ENCODE data around the gene FMO3. TPM values are rescaled to one million over a fixed set of nuclear protein-coding genes. Genes with fewer than 3 reads are reported as not detected.
A peak's percentile ranks its signal among the peaks of the same experiment; 100 is the strongest.

Gene FMO3
- total RNA-seq, 4 donors from 2014 or later, result 0.39 to 9.1 (median 1.5) TPM

DNA sequence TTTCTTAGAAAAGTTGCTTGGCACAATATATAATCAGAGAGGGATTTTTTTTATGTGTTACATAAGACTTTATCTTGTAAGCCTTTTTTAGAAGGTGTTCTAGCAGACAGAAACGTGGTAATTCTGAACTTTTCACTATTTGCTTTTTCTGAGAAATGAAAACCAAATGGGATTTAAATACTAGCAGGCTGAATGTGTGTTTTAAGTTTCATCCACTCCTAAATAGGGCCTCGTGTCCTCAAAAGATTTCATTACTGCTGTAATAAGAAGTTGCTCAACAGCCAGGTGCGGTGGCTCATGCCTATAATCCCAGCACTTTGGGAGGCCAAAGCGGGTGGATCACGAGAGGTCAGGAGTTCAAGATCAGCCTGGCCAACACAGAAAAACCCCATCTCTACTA is 49.7 kb downstream of the FMO3 start:
- Histone ChIP-seq H3K9me3 (no peaks in the 10 kb centered on the region), H3K36me3 (no peaks in the 10 kb centered on the region), H3K27me3 (no peaks in the 10 kb centered on the region), H3K4me3 (replicated peaks in 1 of 3) (no peak overlapping the region), H3K27ac (peak overlapping the region; percentile 12 to 84 (median 83)), H3K4me1 (peaks cover 0 to 26% of the 10 kb centered on the region in 2 donors)
- WGBS, 2 donors, result 77 to 80% methylated on average over 5 of the region's 5 CpGs
- no peak for DNase-seq
- TF ChIP-seq, protein P1, sequence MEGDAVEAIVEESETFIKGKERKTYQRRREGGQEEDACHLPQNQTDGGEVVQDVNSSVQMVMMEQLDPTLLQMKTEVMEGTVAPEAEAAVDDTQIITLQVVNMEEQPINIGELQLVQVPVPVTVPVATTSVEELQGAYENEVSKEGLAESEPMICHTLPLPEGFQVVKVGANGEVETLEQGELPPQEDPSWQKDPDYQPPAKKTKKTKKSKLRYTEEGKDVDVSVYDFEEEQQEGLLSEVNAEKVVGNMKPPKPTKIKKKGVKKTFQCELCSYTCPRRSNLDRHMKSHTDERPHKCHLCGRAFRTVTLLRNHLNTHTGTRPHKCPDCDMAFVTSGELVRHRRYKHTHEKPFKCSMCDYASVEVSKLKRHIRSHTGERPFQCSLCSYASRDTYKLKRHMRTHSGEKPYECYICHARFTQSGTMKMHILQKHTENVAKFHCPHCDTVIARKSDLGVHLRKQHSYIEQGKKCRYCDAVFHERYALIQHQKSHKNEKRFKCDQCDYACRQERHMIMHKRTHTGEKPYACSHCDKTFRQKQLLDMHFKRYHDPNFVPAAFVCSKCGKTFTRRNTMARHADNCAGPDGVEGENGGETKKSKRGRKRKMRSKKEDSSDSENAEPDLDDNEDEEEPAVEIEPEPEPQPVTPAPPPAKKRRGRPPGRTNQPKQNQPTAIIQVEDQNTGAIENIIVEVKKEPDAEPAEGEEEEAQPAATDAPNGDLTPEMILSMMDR (IDR thresholded peaks at IDR 0.05), result no peak
- TF ChIP-seq POLR2A (IDR thresholded peaks at IDR 0.05), result no peak
- intact Hi-C loops (cut with DNase I), result no loop called here

DNA sequence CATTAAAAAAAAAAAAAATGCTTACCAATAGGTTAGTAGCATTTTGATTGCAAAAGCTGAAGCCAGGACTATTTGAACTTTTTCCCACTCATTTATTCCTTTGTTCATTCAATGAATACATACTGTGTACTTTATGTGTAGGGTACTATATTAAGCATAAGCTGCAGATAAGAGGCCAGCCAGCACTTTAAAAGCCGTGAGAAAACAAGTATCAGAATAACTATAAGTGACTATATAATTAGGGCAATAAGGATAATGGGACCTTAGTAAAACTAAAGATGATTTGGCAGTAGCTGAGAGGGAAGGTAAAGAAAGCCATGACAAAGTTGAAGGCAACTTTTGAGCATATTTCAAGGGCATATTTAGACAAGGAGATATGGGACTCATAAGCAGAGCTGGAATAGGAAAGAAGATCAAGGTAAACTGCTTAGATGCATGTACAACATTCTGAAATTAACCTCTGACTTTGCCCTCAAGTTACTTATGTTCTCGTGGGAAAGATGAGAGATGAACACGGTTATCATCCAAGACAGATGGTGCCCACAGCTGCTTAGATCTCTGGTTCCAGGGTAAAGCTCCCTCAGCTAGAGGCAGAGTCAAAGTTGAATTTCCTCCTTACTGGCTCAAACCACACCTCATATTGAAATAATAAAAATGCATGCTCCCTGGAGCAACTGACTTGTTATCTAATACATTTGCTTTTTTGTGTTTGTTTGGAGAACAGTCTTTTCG is 50.4 kb downstream of the FMO3 start:
- WGBS, 2 donors, result 64 to 71% methylated on average over 4 of the region's 4 CpGs
- Histone ChIP-seq H3K36me3 (no peaks in the 10 kb centered on the region), H3K9me3 (no peaks in the 10 kb centered on the region), H3K27ac (peak overlapping the region; percentile 34 to 84 (median 83)), H3K4me3 (replicated peaks in 1 of 3) (no peak overlapping the region), H3K27me3 (no peaks in the 10 kb centered on the region), H3K4me1 (peaks cover 0 to 26% of the 10 kb centered on the region in 2 donors)
- DNase-seq, result no peak
- TF ChIP-seq, protein P1 (IDR thresholded peaks at IDR 0.05), result no peak
- TF ChIP-seq POLR2A (IDR thresholded peaks at IDR 0.05), result no peak
- intact Hi-C loops (cut with DNase I), result no loop called here

DNA sequence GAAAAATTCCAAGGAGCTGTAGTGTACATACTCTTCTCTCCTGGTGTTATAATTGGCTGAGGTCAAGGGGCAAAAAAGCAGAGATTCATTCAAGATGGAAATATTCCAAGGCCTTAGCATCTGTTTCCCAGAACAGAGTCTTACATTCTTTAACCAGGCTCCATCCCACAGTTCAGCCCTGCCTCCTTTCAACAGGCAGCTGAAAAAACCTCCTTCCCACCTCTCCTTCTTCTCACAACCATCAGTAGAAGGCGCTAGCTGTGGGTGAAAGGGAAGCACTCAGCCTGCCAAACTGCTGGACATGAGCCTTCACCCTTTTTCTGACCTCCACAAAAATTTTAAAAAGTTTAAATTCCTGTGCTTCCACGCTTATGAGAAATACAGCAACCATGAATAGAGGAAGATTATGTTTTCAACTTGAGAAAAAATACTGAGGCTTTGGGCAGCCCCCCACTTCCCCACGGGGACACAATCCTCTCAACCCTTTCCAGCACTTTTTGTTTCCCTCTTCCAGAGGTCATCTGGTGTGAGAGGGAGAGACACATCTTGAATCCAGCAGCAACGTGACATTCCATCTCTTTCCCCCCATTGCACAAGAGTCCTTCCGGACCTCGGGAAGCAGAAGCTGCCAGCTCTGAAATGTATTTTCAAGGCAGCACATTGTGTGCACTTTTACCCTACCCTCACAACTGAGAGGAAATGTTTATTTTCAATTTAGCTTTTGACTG is 51.1 kb downstream of the FMO3 start:
- WGBS, 2 donors, result 30 to 58% methylated on average over 6 of the region's 6 CpGs
- Histone ChIP-seq H3K4me1 (peaks cover 0 to 26% of the 10 kb centered on the region in 2 donors), H3K4me3 (replicated peaks in 1 of 3) (no peak overlapping the region), H3K9me3 (no peaks in the 10 kb centered on the region), H3K36me3 (no peaks in the 10 kb centered on the region), H3K27ac (peak overlapping the region; percentile 34 to 84 (median 83)), H3K27me3 (no peaks in the 10 kb centered on the region)
- TF ChIP-seq, protein P1 (IDR thresholded peaks at IDR 0.05), result no peak
- no peak for TF ChIP-seq POLR2A (IDR thresholded peaks at IDR 0.05)
- DNase-seq, result peak; percentile 10 to 14
- intact Hi-C loops (cut with DNase I), result no loop called here

DNA sequence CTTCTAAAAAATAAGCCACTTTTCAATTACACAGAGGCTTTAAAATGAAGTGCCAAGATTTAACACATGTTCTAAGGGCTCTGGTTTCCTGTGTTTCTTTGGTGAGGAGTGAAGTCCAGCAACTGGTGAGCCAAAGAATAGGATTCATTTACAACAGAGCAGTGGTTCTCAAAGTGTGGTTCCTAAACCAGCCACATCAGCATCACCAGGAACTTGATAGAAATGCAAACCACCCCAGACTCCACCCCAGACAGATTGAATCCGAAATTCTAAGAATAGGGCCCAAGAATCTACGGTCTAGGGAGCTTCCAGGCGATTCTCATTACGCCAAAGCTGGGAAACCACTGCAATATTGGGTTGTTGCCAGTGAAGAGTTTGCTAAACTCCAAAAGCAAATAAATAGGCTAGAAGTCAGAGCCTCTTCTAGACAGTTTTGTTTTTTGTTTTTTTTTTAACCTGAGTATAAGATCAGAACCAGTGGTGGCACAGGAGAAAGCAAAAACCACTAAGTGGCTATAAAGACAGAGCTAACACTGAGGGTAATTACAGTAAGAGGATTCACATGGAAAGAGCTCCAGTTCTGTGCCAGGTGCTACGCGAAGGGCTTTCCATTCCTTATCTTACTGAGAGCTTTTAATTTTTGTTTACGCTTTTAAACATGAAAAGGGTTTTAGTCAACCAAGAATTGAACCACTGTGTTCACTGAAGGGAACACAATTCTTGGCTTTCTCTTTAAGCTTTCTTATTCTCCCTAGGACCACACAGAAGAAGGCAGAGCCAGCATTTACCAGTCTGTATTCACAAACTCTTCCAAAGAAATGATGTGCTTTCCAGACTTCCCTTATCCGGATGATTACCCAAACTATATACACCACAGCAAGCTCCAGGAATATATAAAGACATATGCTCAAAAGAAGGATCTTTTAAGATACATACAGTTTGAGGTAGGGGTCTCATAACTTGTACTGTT is 52.0 kb downstream of the FMO3 start:
- Histone ChIP-seq H3K4me1 (peaks cover 0 to 26% of the 10 kb centered on the region in 2 donors), H3K4me3 (replicated peaks in 1 of 3) (no peak overlapping the region), H3K9me3 (no peaks in the 10 kb centered on the region), H3K36me3 (no peaks in the 10 kb centered on the region), H3K27me3 (no peaks in the 10 kb centered on the region), H3K27ac (peak overlapping the region; percentile 38 to 84 (median 83))
- TF ChIP-seq, protein P1 (IDR thresholded peaks at IDR 0.05), result no peak
- no peak for TF ChIP-seq POLR2A (IDR thresholded peaks at IDR 0.05)
- intact Hi-C loops (cut with DNase I), result no loop called here
- 42 to 62% methylated on average over 8 of the region's 8 CpGs for WGBS, 2 donors
- DNase-seq, result no peak
